IMR-90 (cell line): Measurements from ENCODE around the gene CPB1. TPM values are rescaled to one million over a fixed set of nuclear protein-coding genes. Genes with fewer than 3 reads are reported as not detected.

Source experiments
- ATAC-seq: fragments of 200-7000 bp; cut with Tn5 transposase; 2 replicates; pipeline ENCODE4 v1.9.1; 2020; ENCODE audit warnings: low read depth, mild to moderate bottlenecking, moderate library complexity
- BruUV-seq: library from RNA; stranded (reverse); fragments of 400-500 nt; replicated peaks from 2 replicates; lab custom pipeline; 2021; lab: Mats Ljungman, UMichigan
- CTCF ChIA-PET: fragments of 300-600 bp; formaldehyde crosslinking; extraction: SDS; loops from one replicate; lab custom pipeline; 2021; ENCODE audit warnings: antibody characterized with exemption; lab: Yijun Ruan, JAX
- POLR2A ChIA-PET: fragments of 300-600 bp; sonication (Branson Sonifier 250); formaldehyde crosslinking; loops from one replicate; lab custom pipeline; 2022; ENCODE audit warnings: antibody characterized with exemption; ENCODE audit not compliant: unreplicated experiment; lab: Charles Lee
- DNase-seq: peaks from one replicate; pipeline ENCODE4 v3.0.0; 2013
- H2AFZ ChIP-seq: replicated peaks from 2 replicates; pipeline ENCODE3; 2013; ENCODE audit warnings: low read length, mild to moderate bottlenecking; ENCODE audit not compliant: poor library complexity
- H2AK5ac ChIP-seq: 2 replicates; pipeline ENCODE4 v1.6.1; 2013; ENCODE audit warnings: low read depth, low read length, inconsistent platforms
- H2AK9ac ChIP-seq: replicated peaks from 2 replicates; pipeline ENCODE3; 2013; ENCODE audit warnings: mild to moderate bottlenecking, low read depth, low read length, moderate library complexity; ENCODE audit not compliant: poor library complexity
- H2BK120ac ChIP-seq: 2 replicates; pipeline ENCODE4 v1.6.1; 2013; ENCODE audit warnings: low read depth, low read length, inconsistent platforms
- H2BK15ac ChIP-seq: 3 replicates; pipeline ENCODE4 v1.6.1; 2013; ENCODE audit warnings: low read depth, low read length, inconsistent platforms
- H2BK20ac ChIP-seq: 2 replicates; pipeline ENCODE4 v1.6.1; 2013; ENCODE audit warnings: low read depth, mild to moderate bottlenecking, inconsistent platforms, low read length, moderate library complexity
- H2BK5ac ChIP-seq: 2 replicates; pipeline ENCODE4 v1.6.1; 2013; ENCODE audit warnings: mild to moderate bottlenecking, low read depth, low read length, inconsistent platforms; ENCODE audit not compliant: poor library complexity, severe bottlenecking
- H3K14ac ChIP-seq: replicated peaks from 2 replicates; pipeline ENCODE4 v1.6.1; 2013; ENCODE audit warnings: low read depth, low read length, inconsistent platforms
- H3K18ac ChIP-seq: 2 replicates; pipeline ENCODE4 v1.6.1; 2013; ENCODE audit warnings: low read depth, low read length, control low read depth
- H3K23ac ChIP-seq: 2 replicates; pipeline ENCODE4 v1.6.1; 2013; ENCODE audit warnings: low read depth, low read length, inconsistent platforms
- H3K27ac ChIP-seq: 2 replicates; pipeline ENCODE4 v1.5.1; 2013; ENCODE audit warnings: mild to moderate bottlenecking, control low read depth, low read length; ENCODE audit not compliant: insufficient read depth
- H3K27me3 ChIP-seq: 2 replicates; pipeline ENCODE4 v1.6.1; 2013; ENCODE audit warnings: low read length; ENCODE audit not compliant: control insufficient read depth, insufficient read depth
- H3K36me3 ChIP-seq: 2 replicates; pipeline ENCODE4 v1.6.1; 2013; ENCODE audit warnings: low read length, mixed read lengths; ENCODE audit not compliant: control insufficient read depth, insufficient read depth
- H3K4ac ChIP-seq: 2 replicates; pipeline ENCODE4 v1.6.1; 2013; ENCODE audit warnings: low read depth, low read length, inconsistent platforms
- H3K4me1 ChIP-seq: 2 replicates; pipeline ENCODE4 v1.6.1; 2013; ENCODE audit warnings: low read length, mixed read lengths; ENCODE audit not compliant: control insufficient read depth, insufficient read depth
- H3K4me2 ChIP-seq: 2 replicates; pipeline ENCODE4 v1.6.1; 2013; ENCODE audit warnings: low read depth, mild to moderate bottlenecking, control low read depth, low read length, moderate library complexity
- H3K4me3 ChIP-seq: 2 replicates; pipeline ENCODE4 v1.5.1; 2013; ENCODE audit warnings: low read depth, mild to moderate bottlenecking, control low read depth, low read length, moderate library complexity; ENCODE audit not compliant: insufficient read depth
- H3K56ac ChIP-seq: 2 replicates; pipeline ENCODE4 v1.6.1; 2013; ENCODE audit warnings: low read length, inconsistent platforms; ENCODE audit not compliant: insufficient read depth; ENCODE audit errors: extremely low read depth
- H3K79me1 ChIP-seq, 2 experiments: 2 replicates each; pipeline ENCODE4 v1.6.1; 2013; ENCODE audit warnings: low read length in 2 of 2, inconsistent platforms in 1 of 2, low read depth in 1 of 2
- H3K9ac ChIP-seq: 2 replicates; pipeline ENCODE4 v1.6.1; 2013; ENCODE audit warnings: low read depth, low read length, control low read depth
- H3K9me1 ChIP-seq: 2 replicates; pipeline ENCODE4 v1.6.1; 2013; ENCODE audit warnings: low read length, inconsistent platforms; ENCODE audit not compliant: insufficient read depth
- H3K9me3 ChIP-seq: 2 replicates; pipeline ENCODE4 v1.6.1; 2013; ENCODE audit warnings: low read length; ENCODE audit not compliant: control insufficient read depth, insufficient read depth
- H4K20me1 ChIP-seq: 2 replicates; pipeline ENCODE4 v1.6.1; 2013; ENCODE audit warnings: low read length, inconsistent platforms; ENCODE audit not compliant: insufficient read depth
- H4K5ac ChIP-seq: 2 replicates; pipeline ENCODE4 v1.6.1; 2013; ENCODE audit warnings: mild to moderate bottlenecking, low read depth, low read length, control low read depth
- H4K8ac ChIP-seq, 2 experiments: 2 replicates each; pipeline ENCODE4 v1.6.1; 2013; ENCODE audit warnings: low read depth in 2 of 2, low read length in 2 of 2, control low read depth in 1 of 2, inconsistent platforms in 1 of 2
- H4K91ac ChIP-seq: 2 replicates; pipeline ENCODE4 v1.6.1; 2013; ENCODE audit warnings: low read depth, low read length, inconsistent platforms; ENCODE audit not compliant: insufficient read depth
- BHLHE40 ChIP-seq: fragments of 150-350 bp; IDR thresholded peaks from 2 replicates; pipeline ENCODE4 v1.6.1; 2016; ENCODE audit warnings: mild to moderate bottlenecking, low read depth, low read length
- CHD1 ChIP-seq: IDR thresholded peaks from 2 replicates; pipeline ENCODE4 v1.6.1; 2012; ENCODE audit warnings: low read depth, low read length, improper control_type of control experiment
- FOS ChIP-seq: fragments of 150-350 bp; IDR thresholded peaks from 2 replicates; pipeline ENCODE4 v1.6.1; 2016; ENCODE audit warnings: low read depth, low read length
- MAZ ChIP-seq: IDR thresholded peaks from 2 replicates; pipeline ENCODE4 v1.6.1; 2012; ENCODE audit warnings: low read depth, mild to moderate bottlenecking, low read length, improper control_type of control experiment, moderate library complexity, borderline replicate concordance
- NFE2L2 ChIP-seq: fragments of 150-350 bp; IDR thresholded peaks from 2 replicates; pipeline ENCODE4 v1.6.1; 2016; ENCODE audit warnings: low read depth, mild to moderate bottlenecking, low read length
- RCOR1 ChIP-seq: IDR thresholded peaks from 2 replicates; pipeline ENCODE4 v1.6.1; 2012; ENCODE audit warnings: mild to moderate bottlenecking, low read length, improper control_type of control experiment; ENCODE audit not compliant: insufficient replicate concordance
- WGBS, 2 experiments: methylation state at CpG; one replicate each; pipeline versions ENCODE4 v1.1.5 to v1.1.7; 2013; ENCODE audit warnings: missing lambda C conversion rate in 2 of 2; ENCODE audit not compliant: insufficient read length in 1 of 2; ENCODE audit errors: extremely low coverage in 2 of 2; 5-methylcytosine and 5-hydroxymethylcytosine counted together
- dilution Hi-C: fragments of 300-500 bp; cut with HindIII; formaldehyde crosslinking; loops from one replicate; pipeline ENCODE4 v1.14.3; 2018; ENCODE audit warnings: low sequenced_read_pairs; ENCODE audit not compliant: unreplicated experiment
- in situ Hi-C: fragments of 300-500 bp; cut with MboI; formaldehyde crosslinking; loops from 3 replicates; pipeline ENCODE4 v1.14.3; 2019; ENCODE audit warnings: low sequenced_read_pairs, inconsistent platforms, mixed read lengths
- intact Hi-C: fragments of 100-400 bp; cut with micrococcal nuclease; formaldehyde crosslinking; loops from 2 replicates; pipeline ENCODE4 v1.10.0; 2022
- polyA plus RNA-seq, 3 experiments: library from polyadenylated mRNA; depleted of rRNA; stranded (reverse); fragments of >200 nt; gene quantifications; 2 replicates each; pipeline ENCODE4 v1.2.3, GENCODE V29; 2012; ENCODE audit warnings: low replicate concordance in 1 of 3
- total RNA-seq: library from RNA; depleted of rRNA; stranded (reverse); fragments of >200 nt; gene quantifications from 2 replicates; pipeline ENCODE4 v1.2.3, GENCODE V29; 2012
- TF ChIP-seq, protein P1 (sequence below): conservative IDR thresholded peaks from 2 replicates; pipeline ENCODE4 v1.5.1; 2012; ENCODE audit warnings: mild to moderate bottlenecking, low read depth, low read length, improper control_type of control experiment

Gene CPB1
- total and polyA plus RNA-seq, 2 of the 4 experiments (the other 2 are of a cell fraction): not detected

DNA sequence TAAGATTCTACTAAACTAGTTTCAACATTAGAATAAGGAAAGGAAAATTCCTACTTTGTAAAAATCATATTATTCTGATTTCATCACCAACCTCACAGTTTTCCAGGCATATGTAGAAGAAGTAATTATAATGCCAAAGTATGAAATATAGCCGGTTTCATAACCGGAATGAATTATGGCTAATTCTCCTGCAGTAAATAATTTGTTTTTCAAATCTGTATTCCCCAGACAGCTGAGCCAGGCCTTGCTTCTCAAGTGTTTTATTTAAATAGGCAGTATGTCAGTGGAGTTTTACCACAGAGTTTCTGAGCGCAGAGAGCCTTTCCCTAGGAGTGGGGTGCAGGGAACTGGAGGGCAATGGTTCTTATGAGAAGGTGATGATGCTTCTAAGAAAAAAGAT, 28.8 kb downstream of the CPB1 start:
- no peak overlapping the region for H4K5ac ChIP-seq
- no TSS peak for BruUV-seq

More for the DNA sequence above, 28.8 kb downstream of the CPB1 start:
- H3K9me3 ChIP-seq: no peaks in the 10 kb centered on the region
- H3K4ac ChIP-seq: no peak overlapping the region
- H3K79me1 ChIP-seq: no peaks in the 10 kb centered on the region
- ATAC-seq (no peak), DNase-seq (no peak)
- in situ Hi-C loops (no loop called here), intact Hi-C loops (loop anchor here (5.0 kb wide), 1 partner anchor 129 kb away; no protein-coding TSS in a partner anchor), dilution Hi-C loops (no loop called here)
- H3K23ac ChIP-seq: no peak overlapping the region
- H3K36me3 ChIP-seq: no peaks in the 10 kb centered on the region
- H2BK120ac ChIP-seq: no peak overlapping the region
- H3K4me1 ChIP-seq: no peaks in the 10 kb centered on the region
- ChIA-PET CTCF (no interaction called here), POLR2A (no interaction called here)
- H3K27me3 ChIP-seq: peaks cover 5% of the 10 kb centered on the region
- H2AFZ ChIP-seq: no peak overlapping the region
- no peak overlapping the region for H2BK5ac ChIP-seq
- no peak overlapping the region for H3K56ac ChIP-seq
- no peak overlapping the region for H3K27ac ChIP-seq
- no CpG with 5 or more reads among the region's 3 CpGs for WGBS, 2 experiments
- H2BK20ac ChIP-seq: no peak overlapping the region
- no peak overlapping the region for H4K91ac ChIP-seq
- no peak overlapping the region for H3K4me2 ChIP-seq
- no peak overlapping the region for H2BK15ac ChIP-seq
- no peak overlapping the region for H3K18ac ChIP-seq
- H2AK9ac ChIP-seq: no peak overlapping the region
- H3K9me1 ChIP-seq: no peaks in the 10 kb centered on the region
- no peak overlapping the region for H3K4me3 ChIP-seq
- no peak overlapping the region for H4K8ac ChIP-seq
- H3K14ac ChIP-seq: no peak overlapping the region
- no peak overlapping the region for H3K9ac ChIP-seq
- no peaks in the 10 kb centered on the region for H4K20me1 ChIP-seq
- TF ChIP-seq FOS (no peak), MAZ (no peak), RCOR1 (no peak), BHLHE40 (no peak), CHD1 (no peak), NFE2L2 (no peak)
- TF ChIP-seq, protein P1, sequence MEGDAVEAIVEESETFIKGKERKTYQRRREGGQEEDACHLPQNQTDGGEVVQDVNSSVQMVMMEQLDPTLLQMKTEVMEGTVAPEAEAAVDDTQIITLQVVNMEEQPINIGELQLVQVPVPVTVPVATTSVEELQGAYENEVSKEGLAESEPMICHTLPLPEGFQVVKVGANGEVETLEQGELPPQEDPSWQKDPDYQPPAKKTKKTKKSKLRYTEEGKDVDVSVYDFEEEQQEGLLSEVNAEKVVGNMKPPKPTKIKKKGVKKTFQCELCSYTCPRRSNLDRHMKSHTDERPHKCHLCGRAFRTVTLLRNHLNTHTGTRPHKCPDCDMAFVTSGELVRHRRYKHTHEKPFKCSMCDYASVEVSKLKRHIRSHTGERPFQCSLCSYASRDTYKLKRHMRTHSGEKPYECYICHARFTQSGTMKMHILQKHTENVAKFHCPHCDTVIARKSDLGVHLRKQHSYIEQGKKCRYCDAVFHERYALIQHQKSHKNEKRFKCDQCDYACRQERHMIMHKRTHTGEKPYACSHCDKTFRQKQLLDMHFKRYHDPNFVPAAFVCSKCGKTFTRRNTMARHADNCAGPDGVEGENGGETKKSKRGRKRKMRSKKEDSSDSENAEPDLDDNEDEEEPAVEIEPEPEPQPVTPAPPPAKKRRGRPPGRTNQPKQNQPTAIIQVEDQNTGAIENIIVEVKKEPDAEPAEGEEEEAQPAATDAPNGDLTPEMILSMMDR: no peak
- H2AK5ac ChIP-seq: no peak overlapping the region
